HG03575 (cell line): ENCODE data around the gene DTYMK.

ENCODE experiments used
- ATAC-seq: cut with Tn5 transposase; IDR thresholded peaks from one replicate; pipeline ENCODE4 v1.9.1; 2021; ENCODE audit not compliant: unreplicated experiment, insufficient number of reproducible peaks, low FRiP score; ENCODE audit errors: extremely low read depth

The DTYMK gene

GRCh38 chr2:241655516-241656189, 31.0 kb downstream of the DTYMK start:
- ATAC-seq = no peak

GRCh38 chr2:241654551-241654950, 32.1 kb downstream of the DTYMK start:
- ATAC-seq = no peak

- ATAC-seq = no peak
These were observed 33.3 kb downstream of the DTYMK start for GRCh38 chr2:241653210-241653750.

- ATAC-seq = no peak
These were observed 33.9 kb downstream of the DTYMK start for GRCh38 chr2:241652722-241653121.

- ATAC-seq = no peak
These were observed 34.5 kb downstream of the DTYMK start for GRCh38 chr2:241652142-241652541.

GRCh38 chr2:241649927-241650326, 36.7 kb downstream of the DTYMK start:
- ATAC-seq = no peak

GRCh38 chr2:241649404-241649803, 37.2 kb downstream of the DTYMK start:
- ATAC-seq = no peak

- ATAC-seq = no peak
These were observed 38.2 kb downstream of the DTYMK start for GRCh38 chr2:241648453-241648852.

- ATAC-seq = no peak
These were observed 40.5 kb downstream of the DTYMK start for GRCh38 chr2:241645915-241646645.

- no peak for ATAC-seq
These were observed 41.3 kb downstream of the DTYMK start for GRCh38 chr2:241645056-241645914.

GRCh38 chr2:241641631-241642030, 45.0 kb downstream of the DTYMK start:
- ATAC-seq = no peak

GRCh38 chr2:241640165-241640795, 46.3 kb downstream of the DTYMK start:
- ATAC-seq = no peak

- ATAC-seq = no peak
These were observed 47.2 kb downstream of the DTYMK start for GRCh38 chr2:241639385-241639784.

- no peak for ATAC-seq
These were observed 47.7 kb downstream of the DTYMK start for GRCh38 chr2:241638940-241639339.

GRCh38 chr2:241637795-241638660, 48.6 kb downstream of the DTYMK start:
- ATAC-seq = no peak

- ATAC-seq = no peak
These were observed 49.4 kb downstream of the DTYMK start, which contains the start of the genes ATG4B and THAP4 for GRCh38 chr2:241637018-241637794. ATG4B (plus strand) TSS chr2:241637693; CDS start chr2:241637715, 22 bp downstream. THAP4 (minus strand) TSS chr2:241637158; CDS start chr2:241637017, 141 bp downstream.
